Spleen (tissue), 7 donors: Measurements from ENCODE around the gene CT45A9.

Experiments
- CTCF ChIP-seq, 11 experiments: fragments of 200-600 bp in 7 of 11; fragments of 450-650 bp in 4 of 11; sonication (generic) in 4 of 11; IDR thresholded peaks in 8 of 11; conservative IDR thresholded peaks in 3 of 11; 1 replicate in 7 of 11; 2 replicates in 4 of 11; pipeline versions ENCODE4 v1.4.0 to v1.8.0; 2016 to 2021; ENCODE audit warnings: antibody characterized with exemption in 11 of 11, inconsistent platforms in 4 of 11, mild to moderate bottlenecking in 1 of 11
- POLR2A ChIP-seq, 3 donors: fragments of 450-650 bp; IDR thresholded peaks; one replicate each; pipeline ENCODE4 v1.5.1; 2017; ENCODE audit warnings: antibody characterized with exemption in 3 of 3, mild to moderate bottlenecking in 1 of 3
- donor health status: DM: no; HTN: no; CAD: no; lungs with moderate emphysema.
- donor health status: DM: no; HTN: no; CAD: no.
- donor health status: DM: no; HTN: no; CAD: no.

DNA sequence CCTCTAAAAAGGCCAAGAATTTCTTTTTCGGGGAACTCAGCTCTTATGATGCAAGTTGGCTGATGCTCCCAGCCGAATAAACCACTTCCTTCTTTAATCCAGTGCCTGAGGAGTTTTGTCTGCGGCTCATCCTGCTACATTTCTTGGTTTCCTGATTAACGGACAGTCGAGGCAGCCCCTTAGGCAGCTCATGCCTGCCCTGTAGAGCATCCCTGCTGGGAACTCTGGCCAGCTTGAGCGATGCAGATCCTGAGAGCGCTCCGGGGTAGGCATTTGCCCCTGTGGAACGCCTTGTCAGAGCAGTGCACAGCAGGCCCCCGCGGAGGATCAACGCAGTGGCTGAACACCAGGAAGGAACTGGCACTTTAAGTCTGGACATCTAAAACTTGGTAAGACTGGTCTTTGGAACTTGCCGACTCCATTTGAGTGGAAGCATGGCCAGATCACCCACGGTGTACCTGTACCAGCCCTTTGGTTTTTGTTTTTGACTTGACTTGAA lies 18.5 kb upstream of the CT45A9 start:
- no peak for TF ChIP-seq CTCF (IDR thresholded peaks at IDR 0.05 in 8 of 11, conservative IDR thresholded peaks at IDR 0.05 in 3 of 11)
- TF ChIP-seq POLR2A (IDR thresholded peaks at IDR 0.05) = no peak
